SW 1271 (cell line): ENCODE data around the gene FOXK1.

Source experiments
- DNase-seq, 2 experiments: peaks; one replicate each; lab custom pipeline; 2025; lab: John Stamatoyannopoulos, UW

FOXK1 gene

DNA sequence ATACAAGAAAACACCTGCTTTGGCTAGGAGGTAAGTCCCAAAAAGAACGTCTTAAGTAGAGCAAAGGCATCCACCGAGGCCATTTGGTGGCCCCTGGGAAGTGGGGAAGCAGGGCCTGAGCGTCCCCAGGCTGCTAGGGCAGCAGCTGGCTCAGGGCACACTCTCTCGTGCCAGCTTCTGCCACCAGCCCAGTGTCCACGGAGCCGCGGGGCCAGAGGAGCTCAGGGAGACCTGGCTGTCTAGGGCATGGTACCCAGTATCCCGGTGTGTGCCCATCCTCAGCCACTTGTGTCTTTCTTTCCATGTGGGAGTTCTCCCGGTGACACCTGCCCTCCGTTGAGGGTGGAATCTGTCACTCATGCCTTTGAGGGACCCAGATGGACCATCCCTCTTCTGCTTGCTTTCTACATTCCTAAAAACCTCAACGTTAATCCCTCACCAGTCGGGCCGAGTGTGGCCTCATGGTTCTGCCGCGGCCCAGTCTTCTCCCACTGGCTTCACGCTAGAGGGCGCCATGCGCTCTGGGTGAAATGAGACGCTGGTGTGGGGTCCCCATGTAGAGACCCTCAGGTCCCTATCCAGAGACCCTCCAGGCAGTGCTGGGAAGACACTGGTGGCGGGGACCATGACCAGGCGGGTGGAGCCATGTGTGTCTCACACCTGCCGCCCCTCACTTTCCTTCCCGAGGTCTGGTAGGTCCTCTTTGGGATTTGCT is 83.8 kb downstream of the FOXK1 start:
- DNase-seq: no peak

DNA sequence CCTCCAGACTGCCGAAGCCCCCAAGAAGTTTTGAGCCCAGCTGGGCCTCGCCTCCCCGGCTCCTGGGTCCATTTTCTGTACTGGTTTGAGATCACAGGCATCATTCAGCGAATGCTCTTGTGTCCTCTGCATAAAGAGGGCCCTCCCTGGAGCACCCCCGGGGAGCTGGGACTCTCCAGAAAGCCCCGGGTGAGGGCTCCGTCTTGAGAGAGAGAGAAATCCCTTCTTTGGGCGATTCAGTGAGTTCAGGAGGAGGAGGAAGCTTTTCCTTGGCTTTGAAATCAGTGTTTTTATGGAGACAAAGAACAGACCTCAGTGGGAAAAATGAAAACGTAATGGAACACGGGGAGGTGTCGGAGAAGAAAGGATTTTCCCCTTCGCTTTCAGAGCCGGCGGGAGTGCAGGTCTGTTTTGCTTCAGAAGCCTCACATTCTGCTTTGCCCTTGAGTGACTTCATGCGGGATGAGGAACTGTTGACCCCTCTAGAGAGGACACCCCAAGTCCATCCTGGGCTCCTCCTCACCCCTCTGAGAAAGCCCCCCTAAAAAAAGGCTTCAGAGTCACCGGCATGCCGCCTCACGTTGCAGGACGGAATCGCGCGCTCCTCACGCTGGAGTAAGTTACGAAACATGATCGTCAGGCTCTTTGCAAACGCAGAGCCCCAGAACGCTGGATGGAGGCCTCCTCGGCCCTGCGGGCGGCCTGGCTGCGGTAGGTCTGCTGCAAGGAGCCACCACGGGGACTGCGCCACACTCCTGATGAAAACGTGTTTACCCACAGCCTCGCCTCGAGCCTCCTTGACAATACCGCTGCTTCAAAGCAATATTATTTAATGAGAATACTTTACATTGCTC is 84.8 kb downstream of the FOXK1 start:
- DNase-seq: no peak

GRCh38 chr7:4768597-4769569 is 86.8 kb downstream of the FOXK1 start:
- no peak for DNase-seq

GRCh38 chr7:4769761-4770160 is 87.7 kb downstream of the FOXK1 start:
- no peak for DNase-seq

DNA sequence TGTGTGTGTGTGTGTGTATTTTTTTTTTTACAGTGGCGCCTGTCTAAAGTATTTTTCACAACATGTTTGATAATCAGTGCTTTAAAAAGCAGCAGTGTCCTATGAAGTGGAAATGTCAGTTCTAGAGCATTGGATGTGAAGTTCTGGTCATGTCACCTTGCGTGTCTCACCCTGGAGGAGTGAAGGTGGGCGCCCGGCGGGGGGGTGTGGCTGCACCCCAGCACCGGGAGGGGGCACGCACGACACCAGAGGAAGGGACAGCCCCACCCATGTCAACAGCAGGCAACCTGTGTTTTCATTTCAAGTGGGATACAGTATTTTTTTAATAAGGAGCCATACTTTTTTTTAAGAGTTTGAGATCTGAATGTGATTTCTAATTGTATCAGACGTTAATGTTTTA is 88.8 kb downstream of the FOXK1 start:
- no peak for DNase-seq

GRCh38 chr7:4771737-4772136 is 89.6 kb downstream of the FOXK1 start:
- no peak for DNase-seq

DNA sequence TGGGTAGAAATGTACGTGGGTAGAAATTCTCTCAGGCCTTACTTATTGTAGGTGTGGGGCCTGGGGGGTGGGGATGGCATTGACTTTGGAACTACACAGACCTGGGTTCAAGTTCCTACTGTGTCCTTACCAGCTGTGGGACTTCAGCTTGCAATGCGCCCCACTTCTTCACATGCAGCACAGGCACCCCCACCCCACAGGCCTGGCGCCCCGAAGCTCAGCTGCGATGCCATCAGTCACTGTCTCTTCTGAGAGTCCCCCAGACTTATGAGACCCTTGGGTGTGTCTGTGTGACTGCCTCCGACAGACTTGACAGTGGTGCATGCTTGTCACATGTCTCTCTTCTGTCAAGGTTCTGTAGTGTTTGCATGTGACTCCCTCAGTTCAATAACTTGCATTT is 90.2 kb downstream of the FOXK1 start:
- no peak for DNase-seq

DNA sequence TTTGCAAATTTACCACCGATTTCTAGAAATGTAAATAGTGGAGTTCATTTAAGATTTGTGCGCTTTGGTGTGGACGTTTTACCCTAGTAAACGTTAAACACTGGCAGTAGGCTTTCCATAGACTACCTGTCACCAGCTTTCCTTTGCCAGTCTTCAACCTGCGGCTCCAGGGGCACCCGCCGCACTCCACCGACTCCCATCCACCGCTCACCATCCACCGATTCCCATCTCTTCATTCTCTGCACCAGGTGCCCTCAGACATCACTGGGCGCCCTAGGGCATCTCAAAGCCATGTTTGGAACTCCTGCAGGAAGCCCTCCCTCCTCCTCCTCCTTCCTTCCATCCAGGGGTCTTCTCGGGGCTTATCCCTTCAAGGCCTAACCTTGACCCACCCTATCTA is 91.9 kb downstream of the FOXK1 start:
- DNase-seq: no peak

DNA sequence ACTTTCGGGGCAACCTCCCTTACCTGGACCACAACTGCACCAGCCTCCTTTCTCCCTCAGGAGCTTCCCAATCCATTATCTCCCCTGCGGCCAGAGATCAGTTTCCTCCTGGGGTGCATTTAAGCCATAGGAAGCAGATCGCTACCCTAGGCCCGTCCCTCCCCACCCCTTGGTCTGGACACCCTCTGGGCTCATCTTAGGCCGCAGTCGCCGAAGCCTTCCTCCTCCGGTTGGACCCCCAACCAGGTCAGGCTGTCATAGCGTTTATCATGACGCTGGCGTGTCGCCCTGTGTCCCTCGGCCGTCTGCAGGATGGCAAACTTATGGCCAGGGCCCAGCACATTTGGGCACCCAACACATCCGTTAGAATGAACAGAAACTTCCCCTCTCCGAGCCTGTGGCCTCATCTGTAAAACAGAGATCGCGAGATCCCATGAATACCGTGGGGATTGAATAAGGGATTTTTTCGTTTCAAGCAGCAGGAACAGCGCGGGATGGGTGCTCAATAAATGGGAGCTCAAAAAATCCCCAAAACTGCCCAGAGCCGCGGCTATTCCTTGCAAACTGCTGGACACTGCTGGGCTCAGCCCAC is 92.7 kb downstream of the FOXK1 start:
- peak; percentile 54 to 67 for DNase-seq

- peak; percentile 94 to 96 for DNase-seq
Observed at GRCh38 chr7:4775250-4775847, 93.3 kb downstream of the FOXK1 start, which contains the start of gene AP5Z1. TSS of gene AP5Z1 (plus strand) at chr7:4775623. CDS start at chr7:4775716, 93 bp downstream.

- DNase-seq: no peak
Observed at GRCh38 chr7:4775848-4776623, 93.9 kb downstream of the FOXK1 start.

GRCh38 chr7:4779118-4779517 is 97.0 kb downstream of the FOXK1 start:
- DNase-seq: no peak

GRCh38 chr7:4781366-4782069 is 99.4 kb downstream of the FOXK1 start:
- no peak for DNase-seq

DNA sequence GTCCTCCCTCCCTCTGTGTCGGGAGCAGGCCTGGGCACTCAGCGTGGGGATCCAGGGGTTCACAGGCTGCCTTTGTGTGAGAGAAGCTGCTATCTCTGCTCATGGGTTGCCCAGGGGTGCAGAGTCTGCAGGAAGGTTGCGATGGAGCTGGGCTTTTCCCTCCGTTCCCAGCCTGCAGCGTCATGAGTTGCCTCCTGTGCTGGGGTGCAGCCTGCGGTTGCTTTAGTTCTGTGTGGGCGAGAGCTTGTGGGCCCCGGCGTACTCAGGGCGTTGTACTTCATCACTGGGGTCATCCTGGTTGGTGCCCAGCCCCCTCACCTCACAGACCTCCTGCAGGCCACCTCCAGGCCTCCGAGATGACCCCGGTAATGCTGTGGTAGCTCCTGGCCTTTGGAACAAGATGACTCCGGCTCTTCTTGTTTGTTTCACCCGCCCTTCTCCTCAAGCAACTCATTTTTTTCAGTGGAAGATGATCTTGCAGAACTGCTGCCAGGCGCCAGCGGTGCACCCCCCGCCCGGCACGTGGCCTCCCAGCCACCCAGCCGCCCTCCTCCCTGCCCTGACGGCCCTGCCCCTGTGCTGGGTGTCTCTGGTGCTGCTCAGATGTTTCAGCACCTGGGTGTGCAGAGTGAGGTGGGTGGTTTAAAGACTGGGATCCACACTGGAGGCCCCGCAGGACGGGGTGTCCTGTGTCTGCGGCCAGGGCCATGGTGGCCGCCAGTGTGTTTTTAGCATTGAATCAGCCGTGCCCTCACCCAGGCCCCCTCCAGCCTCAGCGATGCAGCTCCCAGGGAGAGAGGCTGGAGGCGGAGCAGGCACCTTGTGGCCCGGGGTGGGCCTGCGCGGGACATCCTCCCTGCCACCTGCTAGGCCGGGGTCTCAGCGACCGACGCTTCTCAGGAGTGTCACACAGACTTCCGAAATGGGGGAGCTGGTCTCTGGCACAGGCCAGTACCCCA is 100.5 kb downstream of the FOXK1 start:
- no peak for DNase-seq

GRCh38 chr7:4783292-4783652 is 101.2 kb downstream of the FOXK1 start:
- DNase-seq: no peak

GRCh38 chr7:4783762-4784351 is 101.8 kb downstream of the FOXK1 start:
- no peak for DNase-seq

DNA sequence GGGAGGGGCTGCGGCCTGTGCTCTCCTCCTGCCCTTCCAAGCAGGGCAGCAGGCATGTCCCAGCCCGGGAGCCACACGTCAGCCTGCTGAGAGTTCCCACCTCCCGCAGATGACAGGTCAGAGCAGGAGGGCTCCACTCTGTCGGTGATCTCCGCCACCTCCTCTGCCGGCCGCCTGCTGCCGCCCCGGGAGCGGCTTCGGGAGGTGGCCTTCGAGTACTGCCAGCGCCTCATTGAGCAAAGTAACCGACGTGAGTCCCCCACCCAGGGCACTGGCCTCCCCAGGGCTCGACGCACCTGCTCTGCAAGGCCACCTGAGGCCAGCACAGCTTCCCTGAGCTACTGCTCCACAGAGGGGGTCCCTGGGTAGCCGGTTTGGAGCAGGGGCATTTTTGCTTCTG is 102.7 kb downstream of the FOXK1 start:
- DNase-seq: no peak

DNA sequence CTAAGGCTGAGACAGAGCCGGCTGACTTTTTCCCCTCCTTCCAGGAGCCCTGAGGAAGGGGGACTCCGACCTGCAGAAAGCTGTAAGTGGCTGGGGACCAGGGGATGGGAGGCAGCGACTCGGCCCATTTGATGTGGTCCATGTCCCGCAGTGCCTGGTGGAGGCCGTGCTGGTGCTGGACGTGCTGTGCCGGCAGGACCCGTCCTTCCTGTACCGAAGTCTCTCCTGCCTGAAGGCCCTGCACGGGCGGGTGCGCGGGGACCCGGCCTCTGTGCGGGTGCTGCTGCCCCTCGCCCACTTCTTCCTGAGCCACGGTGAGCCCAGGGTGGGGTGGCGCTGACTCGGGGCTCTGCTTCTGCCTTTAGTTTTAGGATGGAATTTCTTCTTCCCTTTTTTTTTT is 103.3 kb downstream of the FOXK1 start:
- DNase-seq: no peak
